GM12878 (cell line): ENCODE results near the gene PSMB1. TPM values are rescaled to one million over a fixed set of nuclear protein-coding genes. Genes with fewer than 3 reads are reported as not detected.

Experiments
- BACH1 ChIP-seq: fragments of 450-650 bp; IDR thresholded peaks from 2 replicates; pipeline ENCODE4 v1.6.1; 2017; ENCODE audit warnings: mild to moderate bottlenecking, borderline replicate concordance
- KAT2A ChIP-seq: conservative IDR thresholded peaks from 2 replicates; pipeline ENCODE4 v1.6.1; 2011; ENCODE audit warnings: low read depth, low read length; ENCODE audit not compliant: control insufficient read depth
- KLF5 ChIP-seq: fragments of 450-650 bp; IDR thresholded peaks from 2 replicates; pipeline ENCODE4 v1.6.1; 2014; ENCODE audit warnings: mild to moderate bottlenecking; ENCODE audit not compliant: partially characterized antibody
- NBN ChIP-seq: fragments of 450-650 bp; IDR thresholded peaks from 2 replicates; pipeline ENCODE4 v1.6.1; 2016
- PAX8 ChIP-seq: fragments of 450-650 bp; IDR thresholded peaks from 2 replicates; pipeline ENCODE4 v1.6.1; 2017; ENCODE audit warnings: mild to moderate bottlenecking, moderate library complexity
- PML ChIP-seq: IDR thresholded peaks from 2 replicates; pipeline ENCODE4 v1.6.1; 2012; ENCODE audit warnings: low read length, inconsistent platforms
- POLR2AphosphoS5 ChIP-seq: IDR thresholded peaks from 2 replicates; pipeline ENCODE4 v1.6.1; 2011; ENCODE audit warnings: mild to moderate bottlenecking, low read length, inconsistent platforms
- SREBF1 ChIP-seq: IDR thresholded peaks from 2 replicates; pipeline ENCODE4 v1.6.1; 2012; ENCODE audit warnings: mild to moderate bottlenecking, low read length
- TCF7 ChIP-seq: IDR thresholded peaks from 2 replicates; pipeline ENCODE4 v1.6.1; 2014; ENCODE audit warnings: antibody characterized with exemption, borderline replicate concordance
- YBX1 ChIP-seq: fragments of 450-650 bp; IDR thresholded peaks from 2 replicates; pipeline ENCODE4 v1.6.1; 2016; ENCODE audit warnings: antibody characterized with exemption
- ZNF207 ChIP-seq: fragments of 450-650 bp; IDR thresholded peaks from 2 replicates; pipeline ENCODE4 v1.6.1; 2014; ENCODE audit warnings: antibody characterized with exemption, mild to moderate bottlenecking, borderline replicate concordance
- polyA plus RNA-seq, 11 experiments: library from polyadenylated mRNA; depleted of rRNA in 4 of 11; unstranded in 6 of 11; stranded (reverse) in 5 of 11; fragments of >200 nt; fragmentation: Nextera tagmentation in 4 of 11; fragmentation: Illumina TruSeq in 1 of 11; extraction: Ambion mirVana in 4 of 11; extraction: Trizol in 1 of 11; gene quantifications; 1 replicate in 1 of 11; 2 replicates in 10 of 11; pipeline versions ENCODE4 v1.2.1 to v1.2.3, GENCODE V29; 2011 to 2016; ENCODE audit warnings: inconsistent platforms in 2 of 11, missing spikeins in 2 of 11, low read depth in 1 of 11
- total RNA-seq, 4 experiments: library from RNA; depleted of rRNA in 3 of 4; stranded (reverse); fragments of >200 nt in 3 of 4; fragmentation: Illumina TruSeq in 1 of 4; extraction: Trizol in 1 of 4; gene quantifications; 2 replicates each; pipeline versions ENCODE4 v1.2.1 to v1.2.3, GENCODE V29; 2013 to 2021
- TF ChIP-seq, protein P1 (sequence below): fragments of 450-650 bp; IDR thresholded peaks from 2 replicates; pipeline ENCODE4 v1.6.1; 2017; ENCODE audit warnings: borderline replicate concordance
- TF ChIP-seq, protein P2 (sequence below): fragments of 450-650 bp; formaldehyde crosslinking; IDR thresholded peaks from 2 replicates; pipeline ENCODE4 v1.5.0; 2022; ENCODE audit warnings: mild to moderate bottlenecking, missing genetic modification characterization
- TF ChIP-seq, protein P3 (sequence below): fragments of 450-650 bp; IDR thresholded peaks from 2 replicates; pipeline ENCODE4 v1.6.1; 2017; ENCODE audit warnings: mild to moderate bottlenecking, moderate library complexity
- TF ChIP-seq, protein P4 (sequence below): fragments of 450-650 bp; IDR thresholded peaks from 2 replicates; pipeline ENCODE4 v1.6.1; 2017; ENCODE audit warnings: mild to moderate bottlenecking, moderate library complexity
- TF ChIP-seq, protein P5 (sequence below): fragments of 450-650 bp; IDR thresholded peaks from 2 replicates; pipeline ENCODE4 v1.6.1; 2017; ENCODE audit warnings: mild to moderate bottlenecking

The PSMB1 gene
- total and polyA plus RNA-seq, 10 of the 15 experiments (the other 5 are each of a cell fraction or from before 2014, with no cell fraction given) = 208 to 1,317 (median 508) TPM

DNA sequence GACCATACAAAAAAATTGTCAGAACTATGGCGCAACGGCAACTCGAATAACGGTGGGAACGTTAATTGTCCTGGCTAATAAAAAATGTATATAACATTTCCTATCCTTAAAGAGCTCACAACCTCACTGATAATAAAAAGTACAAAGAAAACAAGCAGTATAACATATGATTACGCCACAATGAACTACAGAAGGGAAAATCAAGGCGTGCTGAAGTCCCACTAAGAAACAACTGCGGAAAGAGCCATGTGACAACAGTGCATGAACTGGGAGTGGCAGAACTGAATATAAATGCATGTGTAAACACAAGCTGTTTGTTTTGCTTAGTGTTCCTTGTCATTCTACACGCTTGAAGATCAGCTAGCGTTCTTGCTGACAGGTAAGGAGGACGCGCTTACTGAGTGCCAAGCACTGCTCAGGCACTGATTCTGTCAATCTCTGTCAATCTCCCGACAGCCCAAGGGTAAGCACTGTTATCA is 466 bp upstream of the PSMB1 start (continued):
- TF ChIP-seq YBX1 = no peak
- TF ChIP-seq, protein P1, sequence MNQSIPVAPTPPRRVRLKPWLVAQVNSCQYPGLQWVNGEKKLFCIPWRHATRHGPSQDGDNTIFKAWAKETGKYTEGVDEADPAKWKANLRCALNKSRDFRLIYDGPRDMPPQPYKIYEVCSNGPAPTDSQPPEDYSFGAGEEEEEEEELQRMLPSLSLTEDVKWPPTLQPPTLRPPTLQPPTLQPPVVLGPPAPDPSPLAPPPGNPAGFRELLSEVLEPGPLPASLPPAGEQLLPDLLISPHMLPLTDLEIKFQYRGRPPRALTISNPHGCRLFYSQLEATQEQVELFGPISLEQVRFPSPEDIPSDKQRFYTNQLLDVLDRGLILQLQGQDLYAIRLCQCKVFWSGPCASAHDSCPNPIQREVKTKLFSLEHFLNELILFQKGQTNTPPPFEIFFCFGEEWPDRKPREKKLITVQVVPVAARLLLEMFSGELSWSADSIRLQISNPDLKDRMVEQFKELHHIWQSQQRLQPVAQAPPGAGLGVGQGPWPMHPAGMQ = no peak
- no peak for TF ChIP-seq TCF7
- no peak for TF ChIP-seq POLR2AphosphoS5
- 0 out of 2 replicates have a peak, but pooled peaks have one; percentile 77 for TF ChIP-seq PAX8
- TF ChIP-seq KAT2A = no peak
- TF ChIP-seq BACH1 = 0 out of 2 replicates have a peak, but pooled peaks have one; percentile 18
- TF ChIP-seq, protein P2, sequence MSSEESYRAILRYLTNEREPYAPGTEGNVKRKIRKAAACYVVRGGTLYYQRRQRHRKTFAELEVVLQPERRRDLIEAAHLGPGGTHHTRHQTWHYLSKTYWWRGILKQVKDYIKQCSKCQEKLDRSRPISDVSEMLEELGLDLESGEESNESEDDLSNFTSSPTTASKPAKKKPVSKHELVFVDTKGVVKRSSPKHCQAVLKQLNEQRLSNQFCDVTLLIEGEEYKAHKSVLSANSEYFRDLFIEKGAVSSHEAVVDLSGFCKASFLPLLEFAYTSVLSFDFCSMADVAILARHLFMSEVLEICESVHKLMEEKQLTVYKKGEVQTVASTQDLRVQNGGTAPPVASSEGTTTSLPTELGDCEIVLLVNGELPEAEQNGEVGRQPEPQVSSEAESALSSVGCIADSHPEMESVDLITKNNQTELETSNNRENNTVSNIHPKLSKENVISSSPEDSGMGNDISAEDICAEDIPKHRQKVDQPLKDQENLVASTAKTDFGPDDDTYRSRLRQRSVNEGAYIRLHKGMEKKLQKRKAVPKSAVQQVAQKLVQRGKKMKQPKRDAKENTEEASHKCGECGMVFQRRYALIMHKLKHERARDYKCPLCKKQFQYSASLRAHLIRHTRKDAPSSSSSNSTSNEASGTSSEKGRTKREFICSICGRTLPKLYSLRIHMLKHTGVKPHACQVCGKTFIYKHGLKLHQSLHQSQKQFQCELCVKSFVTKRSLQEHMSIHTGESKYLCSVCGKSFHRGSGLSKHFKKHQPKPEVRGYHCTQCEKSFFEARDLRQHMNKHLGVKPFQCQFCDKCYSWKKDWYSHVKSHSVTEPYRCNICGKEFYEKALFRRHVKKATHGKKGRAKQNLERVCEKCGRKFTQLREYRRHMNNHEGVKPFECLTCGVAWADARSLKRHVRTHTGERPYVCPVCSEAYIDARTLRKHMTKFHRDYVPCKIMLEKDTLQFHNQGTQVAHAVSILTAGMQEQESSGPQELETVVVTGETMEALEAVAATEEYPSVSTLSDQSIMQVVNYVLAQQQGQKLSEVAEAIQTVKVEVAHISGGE (CRISPR knock-in tag) = no peak
- TF ChIP-seq SREBF1 = no peak
- TF ChIP-seq, protein P3, sequence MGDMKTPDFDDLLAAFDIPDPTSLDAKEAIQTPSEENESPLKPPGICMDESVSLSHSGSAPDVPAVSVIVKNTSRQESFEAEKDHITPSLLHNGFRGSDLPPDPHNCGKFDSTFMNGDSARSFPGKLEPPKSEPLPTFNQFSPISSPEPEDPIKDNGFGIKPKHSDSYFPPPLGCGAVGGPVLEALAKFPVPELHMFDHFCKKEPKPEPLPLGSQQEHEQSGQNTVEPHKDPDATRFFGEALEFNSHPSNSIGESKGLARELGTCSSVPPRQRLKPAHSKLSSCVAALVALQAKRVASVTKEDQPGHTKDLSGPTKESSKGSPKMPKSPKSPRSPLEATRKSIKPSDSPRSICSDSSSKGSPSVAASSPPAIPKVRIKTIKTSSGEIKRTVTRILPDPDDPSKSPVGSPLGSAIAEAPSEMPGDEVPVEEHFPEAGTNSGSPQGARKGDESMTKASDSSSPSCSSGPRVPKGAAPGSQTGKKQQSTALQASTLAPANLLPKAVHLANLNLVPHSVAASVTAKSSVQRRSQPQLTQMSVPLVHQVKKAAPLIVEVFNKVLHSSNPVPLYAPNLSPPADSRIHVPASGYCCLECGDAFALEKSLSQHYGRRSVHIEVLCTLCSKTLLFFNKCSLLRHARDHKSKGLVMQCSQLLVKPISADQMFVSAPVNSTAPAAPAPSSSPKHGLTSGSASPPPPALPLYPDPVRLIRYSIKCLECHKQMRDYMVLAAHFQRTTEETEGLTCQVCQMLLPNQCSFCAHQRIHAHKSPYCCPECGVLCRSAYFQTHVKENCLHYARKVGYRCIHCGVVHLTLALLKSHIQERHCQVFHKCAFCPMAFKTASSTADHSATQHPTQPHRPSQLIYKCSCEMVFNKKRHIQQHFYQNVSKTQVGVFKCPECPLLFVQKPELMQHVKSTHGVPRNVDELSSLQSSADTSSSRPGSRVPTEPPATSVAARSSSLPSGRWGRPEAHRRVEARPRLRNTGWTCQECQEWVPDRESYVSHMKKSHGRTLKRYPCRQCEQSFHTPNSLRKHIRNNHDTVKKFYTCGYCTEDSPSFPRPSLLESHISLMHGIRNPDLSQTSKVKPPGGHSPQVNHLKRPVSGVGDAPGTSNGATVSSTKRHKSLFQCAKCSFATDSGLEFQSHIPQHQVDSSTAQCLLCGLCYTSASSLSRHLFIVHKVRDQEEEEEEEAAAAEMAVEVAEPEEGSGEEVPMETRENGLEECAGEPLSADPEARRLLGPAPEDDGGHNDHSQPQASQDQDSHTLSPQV = no peak
- no peak for TF ChIP-seq NBN
- TF ChIP-seq ZNF207 = peak; percentile 21; the same call in 1 of the 2 replicates
- TF ChIP-seq, protein P4, sequence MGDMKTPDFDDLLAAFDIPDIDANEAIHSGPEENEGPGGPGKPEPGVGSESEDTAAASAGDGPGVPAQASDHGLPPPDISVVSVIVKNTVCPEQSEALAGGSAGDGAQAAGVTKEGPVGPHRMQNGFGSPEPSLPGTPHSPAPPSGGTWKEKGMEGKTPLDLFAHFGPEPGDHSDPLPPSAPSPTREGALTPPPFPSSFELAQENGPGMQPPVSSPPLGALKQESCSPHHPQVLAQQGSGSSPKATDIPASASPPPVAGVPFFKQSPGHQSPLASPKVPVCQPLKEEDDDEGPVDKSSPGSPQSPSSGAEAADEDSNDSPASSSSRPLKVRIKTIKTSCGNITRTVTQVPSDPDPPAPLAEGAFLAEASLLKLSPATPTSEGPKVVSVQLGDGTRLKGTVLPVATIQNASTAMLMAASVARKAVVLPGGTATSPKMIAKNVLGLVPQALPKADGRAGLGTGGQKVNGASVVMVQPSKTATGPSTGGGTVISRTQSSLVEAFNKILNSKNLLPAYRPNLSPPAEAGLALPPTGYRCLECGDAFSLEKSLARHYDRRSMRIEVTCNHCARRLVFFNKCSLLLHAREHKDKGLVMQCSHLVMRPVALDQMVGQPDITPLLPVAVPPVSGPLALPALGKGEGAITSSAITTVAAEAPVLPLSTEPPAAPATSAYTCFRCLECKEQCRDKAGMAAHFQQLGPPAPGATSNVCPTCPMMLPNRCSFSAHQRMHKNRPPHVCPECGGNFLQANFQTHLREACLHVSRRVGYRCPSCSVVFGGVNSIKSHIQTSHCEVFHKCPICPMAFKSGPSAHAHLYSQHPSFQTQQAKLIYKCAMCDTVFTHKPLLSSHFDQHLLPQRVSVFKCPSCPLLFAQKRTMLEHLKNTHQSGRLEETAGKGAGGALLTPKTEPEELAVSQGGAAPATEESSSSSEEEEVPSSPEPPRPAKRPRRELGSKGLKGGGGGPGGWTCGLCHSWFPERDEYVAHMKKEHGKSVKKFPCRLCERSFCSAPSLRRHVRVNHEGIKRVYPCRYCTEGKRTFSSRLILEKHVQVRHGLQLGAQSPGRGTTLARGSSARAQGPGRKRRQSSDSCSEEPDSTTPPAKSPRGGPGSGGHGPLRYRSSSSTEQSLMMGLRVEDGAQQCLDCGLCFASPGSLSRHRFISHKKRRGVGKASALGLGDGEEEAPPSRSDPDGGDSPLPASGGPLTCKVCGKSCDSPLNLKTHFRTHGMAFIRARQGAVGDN = no peak
- no peak for TF ChIP-seq KLF5
- no peak for TF ChIP-seq PML
- TF ChIP-seq, protein P5, sequence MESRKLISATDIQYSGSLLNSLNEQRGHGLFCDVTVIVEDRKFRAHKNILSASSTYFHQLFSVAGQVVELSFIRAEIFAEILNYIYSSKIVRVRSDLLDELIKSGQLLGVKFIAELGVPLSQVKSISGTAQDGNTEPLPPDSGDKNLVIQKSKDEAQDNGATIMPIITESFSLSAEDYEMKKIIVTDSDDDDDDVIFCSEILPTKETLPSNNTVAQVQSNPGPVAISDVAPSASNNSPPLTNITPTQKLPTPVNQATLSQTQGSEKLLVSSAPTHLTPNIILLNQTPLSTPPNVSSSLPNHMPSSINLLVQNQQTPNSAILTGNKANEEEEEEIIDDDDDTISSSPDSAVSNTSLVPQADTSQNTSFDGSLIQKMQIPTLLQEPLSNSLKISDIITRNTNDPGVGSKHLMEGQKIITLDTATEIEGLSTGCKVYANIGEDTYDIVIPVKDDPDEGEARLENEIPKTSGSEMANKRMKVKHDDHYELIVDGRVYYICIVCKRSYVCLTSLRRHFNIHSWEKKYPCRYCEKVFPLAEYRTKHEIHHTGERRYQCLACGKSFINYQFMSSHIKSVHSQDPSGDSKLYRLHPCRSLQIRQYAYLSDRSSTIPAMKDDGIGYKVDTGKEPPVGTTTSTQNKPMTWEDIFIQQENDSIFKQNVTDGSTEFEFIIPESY = no peak
